NCI-H1694 treated with DMSO at 0.1 percent for 48 hours (cell line): Measurements from ENCODE around the gene SAMHD1.

Experiments used
- DNase-seq: peaks from one replicate; lab custom pipeline; 2025; lab: John Stamatoyannopoulos, UW

SAMHD1 gene

DNA sequence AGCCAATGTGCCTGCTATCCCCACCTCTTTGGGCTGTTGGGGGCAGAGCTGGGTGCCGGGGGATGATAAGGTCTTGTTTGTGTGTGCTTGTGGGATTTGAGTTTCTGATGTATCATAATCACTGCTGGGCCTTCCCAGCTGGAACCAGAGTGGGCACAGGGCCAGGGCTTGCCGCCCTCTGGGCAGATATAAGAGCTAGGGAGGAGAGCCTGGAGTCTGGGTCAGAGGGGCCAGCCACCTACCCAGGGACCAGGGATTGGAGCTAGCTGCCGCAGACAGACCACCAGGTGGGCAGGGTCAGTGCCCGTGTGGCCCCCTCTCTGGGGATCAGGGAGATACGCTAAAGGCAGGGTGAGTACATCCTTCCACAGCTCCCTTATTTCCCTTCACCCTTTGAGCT, 78.7 kb downstream of the SAMHD1 start:
- DNase-seq, result no peak

- DNase-seq, result no peak
Observed at GRCh38 chr20:36871640-36872570, 79.6 kb downstream of the SAMHD1 start.

- DNase-seq, result no peak
Observed at GRCh38 chr20:36866681-36867495, 84.6 kb downstream of the SAMHD1 start.

DNA sequence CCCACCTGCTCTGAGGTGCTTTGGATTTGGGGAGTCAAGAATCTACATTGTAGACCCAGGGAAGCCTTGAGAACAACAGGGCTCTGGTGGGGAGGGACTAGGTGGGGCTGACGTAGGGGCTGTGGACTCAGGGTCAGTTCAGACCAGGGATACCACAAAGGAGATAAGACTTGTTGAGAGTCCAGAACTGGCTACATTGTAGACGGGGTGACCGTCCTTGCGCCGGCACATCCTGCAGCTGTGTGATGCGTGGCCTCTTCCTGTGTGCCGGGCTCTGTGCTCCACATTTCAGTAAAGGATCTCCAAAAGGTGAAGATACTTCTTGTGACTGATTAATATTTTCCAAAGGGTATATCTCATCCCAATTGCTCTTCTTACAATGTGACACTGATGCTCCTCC, 85.3 kb downstream of the SAMHD1 start:
- no peak for DNase-seq

DNA sequence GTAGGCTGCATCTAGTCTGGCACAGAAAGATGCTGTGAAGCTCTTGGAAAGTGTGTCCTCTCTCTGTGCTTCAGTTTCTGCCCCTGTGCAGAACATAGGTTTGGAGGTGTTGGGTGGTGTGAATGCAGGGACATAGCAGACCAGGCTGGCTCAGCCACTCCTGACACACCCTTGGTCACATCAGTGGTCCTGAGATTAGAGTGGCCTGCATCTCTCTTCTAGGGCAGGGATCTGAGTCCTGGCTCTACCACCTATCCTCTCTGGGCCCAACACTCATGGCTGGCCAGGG, 85.7 kb downstream of the SAMHD1 start:
- DNase-seq, result no peak

GRCh38 chr20:36865076-36865860, 86.2 kb downstream of the SAMHD1 start:
- DNase-seq, result no peak

GRCh38 chr20:36862857-36863668, 88.4 kb downstream of the SAMHD1 start:
- DNase-seq, result no peak

DNA sequence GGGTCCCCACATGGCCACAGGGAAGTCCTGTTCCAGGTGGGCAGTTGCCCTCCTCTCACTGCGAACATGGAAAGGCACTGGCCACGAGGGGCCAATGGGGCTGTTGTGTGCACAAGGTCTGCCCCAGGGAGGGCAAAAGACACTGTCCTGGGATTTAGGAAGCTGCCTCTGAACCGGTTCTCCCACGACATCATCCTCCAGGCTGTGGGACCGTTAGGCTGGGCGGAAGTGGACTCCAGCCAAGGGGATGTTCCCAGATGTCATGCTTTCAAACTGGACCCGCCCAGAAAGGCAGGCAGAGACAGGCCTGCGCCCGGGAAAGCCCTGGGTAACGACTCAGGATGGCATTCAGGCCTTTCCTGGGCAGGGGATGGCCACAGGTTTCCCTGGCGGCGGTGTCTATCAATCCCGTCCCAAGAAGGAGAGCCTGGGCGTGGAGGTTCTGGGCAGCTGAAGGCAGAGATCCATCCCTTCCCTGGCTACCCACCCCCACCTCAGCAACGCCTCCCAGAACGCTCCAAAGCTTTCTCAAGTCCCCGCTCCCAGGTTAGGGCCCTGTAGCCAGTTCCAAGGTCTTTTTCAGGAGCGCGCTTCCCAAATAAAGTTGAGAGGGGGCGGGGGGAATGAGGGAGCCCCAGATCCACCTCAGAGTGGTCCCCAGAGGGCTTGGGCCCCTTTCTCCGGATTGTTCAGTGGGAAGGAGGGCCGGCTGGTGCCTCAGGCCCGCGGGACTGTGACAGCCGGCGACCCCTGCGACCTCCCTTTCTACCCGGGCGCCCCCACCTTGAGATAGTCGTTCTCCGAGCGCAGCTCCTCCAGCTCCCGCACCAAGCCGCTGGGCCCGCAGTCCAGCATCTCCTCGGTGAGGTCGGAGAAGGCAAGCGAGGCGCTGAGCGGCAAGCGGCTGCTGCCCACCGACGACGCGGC, 89.4 kb downstream of the SAMHD1 start:
- DNase-seq, result peak; percentile 66

- DNase-seq, result no peak
Observed at GRCh38 chr20:36861625-36861874, 90.0 kb downstream of the SAMHD1 start.

GRCh38 chr20:36860811-36861624, 90.5 kb downstream of the SAMHD1 start:
- no peak for DNase-seq

GRCh38 chr20:36860339-36860738, 91.2 kb downstream of the SAMHD1 start:
- no peak for DNase-seq

DNA sequence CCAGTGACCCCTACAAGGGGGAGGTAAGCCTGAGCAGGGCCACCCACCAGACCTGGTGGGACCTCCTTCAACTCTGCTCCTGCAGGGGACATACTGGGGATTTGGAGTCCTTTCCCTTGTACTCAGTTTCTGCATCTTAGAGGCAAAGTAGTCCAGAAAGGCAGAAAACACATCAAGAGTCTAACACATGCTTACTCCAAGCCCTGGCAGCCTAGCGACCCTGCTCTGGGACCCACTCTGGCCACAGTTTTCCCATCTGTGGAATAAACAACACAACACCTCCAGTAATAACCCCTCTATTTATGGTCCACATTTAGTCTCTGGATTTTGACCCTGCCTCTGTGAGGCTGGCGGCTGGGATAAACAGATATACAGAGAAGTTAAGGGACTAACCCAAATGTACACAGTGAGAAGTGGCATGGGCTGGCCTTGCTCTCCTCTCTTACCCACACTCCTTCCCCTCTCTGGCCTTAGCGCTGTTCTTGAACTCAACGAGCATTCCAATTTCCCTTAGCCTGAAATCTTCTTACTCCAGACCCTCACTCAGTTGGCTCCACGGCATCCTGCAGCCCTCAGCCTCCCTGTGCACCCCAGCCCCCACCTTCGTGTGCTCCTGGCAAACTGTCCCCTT, 91.7 kb downstream of the SAMHD1 start:
- no peak for DNase-seq

- DNase-seq, result no peak
Observed at GRCh38 chr20:36859282-36859555, 92.3 kb downstream of the SAMHD1 start.

GRCh38 chr20:36856691-36857635, 94.5 kb downstream of the SAMHD1 start:
- no peak for DNase-seq

DNA sequence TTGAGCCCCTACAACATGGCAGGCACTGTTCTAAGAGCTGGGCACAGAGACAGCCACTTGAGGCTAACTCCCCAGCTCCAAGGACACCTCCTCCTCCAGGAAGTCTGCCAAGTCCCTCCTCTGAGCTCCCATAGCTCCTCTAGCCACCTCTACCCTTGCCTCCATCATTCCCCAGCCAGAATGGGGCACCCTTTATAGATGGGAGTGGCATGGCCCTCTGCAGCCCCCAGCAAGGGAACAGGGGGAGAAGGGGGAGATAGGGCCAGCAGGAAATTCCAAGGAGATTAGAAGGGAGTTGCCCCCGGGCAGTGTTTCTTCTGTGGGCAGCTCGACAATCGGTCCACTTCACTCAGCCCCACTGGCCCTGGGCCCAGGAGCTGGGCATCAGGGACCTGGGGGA, 95.3 kb downstream of the SAMHD1 start:
- no peak for DNase-seq

GRCh38 chr20:36855241-36855657, 96.3 kb downstream of the SAMHD1 start:
- no peak for DNase-seq

DNA sequence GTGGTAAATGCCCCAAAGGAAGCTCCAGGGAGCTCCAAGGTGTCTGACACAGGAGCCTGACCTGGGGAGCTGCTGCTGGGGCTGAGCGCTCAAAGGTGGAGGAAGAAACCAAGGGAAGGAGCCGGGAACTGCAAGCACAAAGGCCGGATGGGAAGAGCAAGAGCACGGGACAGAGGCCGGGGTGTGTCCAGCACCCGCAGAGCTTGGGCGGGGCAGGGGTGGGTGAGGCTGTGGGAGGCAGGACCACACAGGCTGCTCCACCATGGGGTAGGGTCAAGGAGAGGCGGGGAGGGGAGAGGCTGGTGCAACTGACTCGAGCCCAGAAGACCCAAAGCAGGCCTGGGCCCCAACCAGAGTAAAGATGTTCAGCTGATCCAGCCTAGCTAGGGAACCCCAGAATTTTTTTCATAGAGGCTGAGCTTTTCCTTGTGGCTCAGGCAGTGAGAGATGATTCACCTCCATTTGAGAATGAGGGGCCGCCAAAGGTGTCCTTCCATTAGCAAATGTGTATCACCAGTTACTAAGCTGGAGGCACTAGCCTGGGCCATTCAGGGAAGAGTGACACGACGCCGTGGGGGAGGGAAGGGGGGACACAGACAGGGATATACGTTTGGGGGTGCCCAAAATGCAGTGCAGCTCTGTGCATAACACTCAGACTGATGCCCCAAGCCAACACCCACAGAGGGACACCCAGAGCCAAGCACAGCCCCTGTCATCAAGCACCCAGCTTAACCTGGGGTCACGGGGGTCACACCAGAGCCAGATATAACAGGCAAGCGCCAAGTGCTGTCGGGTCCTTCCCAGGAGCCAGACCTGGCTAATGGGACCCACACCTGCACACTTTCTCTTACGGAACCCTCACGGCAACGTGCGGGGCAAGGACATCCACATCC, 96.9 kb downstream of the SAMHD1 start:
- DNase-seq, result no peak

DNA sequence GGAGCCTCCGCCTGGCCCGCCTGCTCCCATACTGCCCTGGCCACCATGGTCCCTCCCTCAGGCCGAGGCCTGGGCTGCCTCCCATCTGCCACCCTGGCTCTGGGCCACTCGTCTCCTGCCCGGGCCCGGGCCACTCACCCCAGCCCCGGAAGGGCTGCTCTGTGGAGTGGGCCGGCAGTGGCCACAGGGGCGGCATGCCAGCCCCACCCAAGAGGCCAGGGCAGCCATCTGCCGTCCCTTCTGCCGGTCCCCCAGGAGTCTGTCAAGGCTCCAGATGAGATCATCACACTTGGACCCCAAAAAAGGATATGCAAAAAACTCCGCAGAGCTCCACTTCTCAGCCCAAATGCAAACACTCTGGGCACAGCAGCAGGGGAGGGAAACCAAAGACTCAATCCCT, 99.3 kb downstream of the SAMHD1 start:
- DNase-seq, result no peak
